Measurements from ENCODE around the gene DNAJC19.
"Not testable (repeated sequence)": the region's sequence is repeated elsewhere in the genome, so short reads cannot be mapped to it uniquely, and the experiment has no call there.

Gene DNAJC19

DNA sequence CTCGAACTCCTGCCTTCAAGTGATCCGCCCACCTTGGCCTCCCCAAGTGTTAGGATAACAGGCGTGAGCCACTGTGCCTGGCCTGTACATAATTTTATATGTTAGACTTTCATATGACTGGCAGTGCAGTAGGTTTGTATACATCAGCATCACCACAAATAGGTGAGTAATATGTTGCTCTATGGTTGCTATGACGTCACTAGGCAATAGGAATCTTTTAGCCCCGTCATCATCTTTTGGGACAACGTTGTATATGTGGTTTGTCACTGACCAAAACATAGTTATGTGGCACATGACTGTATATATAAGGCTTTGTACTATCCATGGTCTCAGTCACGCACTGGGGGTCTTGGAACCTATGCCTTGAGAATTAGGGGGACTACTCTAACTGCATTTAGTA is 17.0 kb upstream of the DNAJC19 start:
- Histone ChIP-seq H2AFZ (ENCODE audit: low read depth, low read length) (no peak overlapping the region), H3K27me3 (ENCODE audit: insufficient read depth, low read length, poor library complexity) (no peaks in the 10 kb centered on the region), H3K36me3 (ENCODE audit: insufficient read depth, low read length) (no peaks in the 10 kb centered on the region), H3K27ac (ENCODE audit: low read length) (no peak overlapping the region), H3K79me2 (ENCODE audit: insufficient read depth, low read length) (no peaks in the 10 kb centered on the region), H4K20me1 (ENCODE audit: insufficient read depth, low read length) (no peaks in the 10 kb centered on the region), H3K4me3 (ENCODE audit: low read depth in 1 of 2, low read length in 2 of 2) (no peak overlapping the region), H3K9ac (ENCODE audit: low read depth, low read length) (no peak overlapping the region), H3K4me1 (ENCODE audit: insufficient read depth, low read length) (no peaks in the 10 kb centered on the region), H3K4me2 (ENCODE audit: insufficient read depth, low read length) (no peak overlapping the region), H3K9me3 (ENCODE audit: insufficient read depth, low read length, severe bottlenecking) (no peaks in the 10 kb centered on the region)
- DNase-seq: no peak
- no peak for TF ChIP-seq EZH2 (IDR thresholded peaks at IDR 0.05; ENCODE audit: borderline replicate concordance, low read depth, low read length, severe bottlenecking)
- TF ChIP-seq, protein P1, sequence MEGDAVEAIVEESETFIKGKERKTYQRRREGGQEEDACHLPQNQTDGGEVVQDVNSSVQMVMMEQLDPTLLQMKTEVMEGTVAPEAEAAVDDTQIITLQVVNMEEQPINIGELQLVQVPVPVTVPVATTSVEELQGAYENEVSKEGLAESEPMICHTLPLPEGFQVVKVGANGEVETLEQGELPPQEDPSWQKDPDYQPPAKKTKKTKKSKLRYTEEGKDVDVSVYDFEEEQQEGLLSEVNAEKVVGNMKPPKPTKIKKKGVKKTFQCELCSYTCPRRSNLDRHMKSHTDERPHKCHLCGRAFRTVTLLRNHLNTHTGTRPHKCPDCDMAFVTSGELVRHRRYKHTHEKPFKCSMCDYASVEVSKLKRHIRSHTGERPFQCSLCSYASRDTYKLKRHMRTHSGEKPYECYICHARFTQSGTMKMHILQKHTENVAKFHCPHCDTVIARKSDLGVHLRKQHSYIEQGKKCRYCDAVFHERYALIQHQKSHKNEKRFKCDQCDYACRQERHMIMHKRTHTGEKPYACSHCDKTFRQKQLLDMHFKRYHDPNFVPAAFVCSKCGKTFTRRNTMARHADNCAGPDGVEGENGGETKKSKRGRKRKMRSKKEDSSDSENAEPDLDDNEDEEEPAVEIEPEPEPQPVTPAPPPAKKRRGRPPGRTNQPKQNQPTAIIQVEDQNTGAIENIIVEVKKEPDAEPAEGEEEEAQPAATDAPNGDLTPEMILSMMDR (IDR thresholded peaks at IDR 0.05; ENCODE audit: borderline replicate concordance, extremely low read depth, low read length, poor library complexity, severe bottlenecking): no peak
- no peak for ATAC-seq (ENCODE audit: insufficient read depth, low read depth)

DNA sequence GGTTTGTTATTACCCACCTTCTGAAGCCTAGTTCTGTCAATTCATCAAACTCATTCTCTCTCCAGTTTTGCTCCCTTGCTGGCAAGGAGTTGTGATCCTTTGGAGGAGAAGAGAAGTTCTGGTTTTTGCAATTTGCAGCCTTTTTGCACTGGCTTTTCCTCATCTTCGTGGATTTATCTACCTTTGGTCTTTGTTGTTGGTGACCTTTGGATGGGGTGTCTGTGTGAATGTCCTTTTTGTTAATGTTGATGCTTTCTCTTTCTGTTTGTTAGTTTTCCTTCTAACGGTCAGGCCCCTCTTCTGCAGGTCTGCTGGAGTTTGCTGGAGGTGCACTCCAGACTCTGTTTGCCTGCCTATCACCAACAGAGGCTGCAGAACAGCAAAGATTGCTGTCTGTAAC is 13.9 kb upstream of the DNAJC19 start:
- H3K4me1 ChIP-seq (ENCODE audit: insufficient read depth, low read length); H3K9ac ChIP-seq (ENCODE audit: low read depth, low read length); DNase-seq; H3K27ac ChIP-seq (ENCODE audit: low read length); H3K4me2 ChIP-seq (ENCODE audit: insufficient read depth, low read length); H3K36me3 ChIP-seq (ENCODE audit: insufficient read depth, low read length); H3K79me2 ChIP-seq (ENCODE audit: insufficient read depth, low read length); ATAC-seq (ENCODE audit: insufficient read depth, low read depth); H2AFZ ChIP-seq (ENCODE audit: low read depth, low read length); H3K27me3 ChIP-seq (ENCODE audit: insufficient read depth, low read length, poor library complexity); H4K20me1 ChIP-seq (ENCODE audit: insufficient read depth, low read length); H3K4me3 ChIP-seq (ENCODE audit: low read depth in 1 of 2, low read length in 2 of 2); H3K9me3 ChIP-seq (ENCODE audit: insufficient read depth, low read length, severe bottlenecking): not testable (repeated sequence)

DNA sequence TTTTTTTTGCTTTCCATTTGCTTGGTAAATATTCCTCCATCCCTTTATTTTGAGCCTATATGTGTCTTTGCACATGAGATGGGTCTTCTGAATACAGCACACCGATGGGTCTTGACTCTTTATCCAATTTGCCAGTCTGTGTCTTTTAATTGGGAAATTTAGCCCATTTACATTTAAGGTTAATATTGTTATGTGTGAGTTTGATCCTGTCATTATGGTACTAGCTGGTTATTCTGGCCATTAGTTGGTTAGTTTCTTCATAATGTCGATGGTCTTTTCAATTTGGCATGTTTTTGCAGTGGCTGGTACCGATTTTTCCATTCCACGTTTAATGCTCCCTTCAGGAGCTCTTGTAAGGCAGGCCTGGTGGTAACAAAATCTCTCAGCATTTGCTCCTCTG is 12.8 kb upstream of the DNAJC19 start:
- H3K27me3 ChIP-seq (ENCODE audit: insufficient read depth, low read length, poor library complexity); DNase-seq; H3K4me3 ChIP-seq (ENCODE audit: low read depth in 1 of 2, low read length in 2 of 2); ATAC-seq (ENCODE audit: insufficient read depth, low read depth); H2AFZ ChIP-seq (ENCODE audit: low read depth, low read length); H3K4me1 ChIP-seq (ENCODE audit: insufficient read depth, low read length); H3K36me3 ChIP-seq (ENCODE audit: insufficient read depth, low read length); H4K20me1 ChIP-seq (ENCODE audit: insufficient read depth, low read length); H3K9ac ChIP-seq (ENCODE audit: low read depth, low read length); H3K27ac ChIP-seq (ENCODE audit: low read length); H3K79me2 ChIP-seq (ENCODE audit: insufficient read depth, low read length); H3K4me2 ChIP-seq (ENCODE audit: insufficient read depth, low read length); H3K9me3 ChIP-seq (ENCODE audit: insufficient read depth, low read length, severe bottlenecking): not testable (repeated sequence)

DNA sequence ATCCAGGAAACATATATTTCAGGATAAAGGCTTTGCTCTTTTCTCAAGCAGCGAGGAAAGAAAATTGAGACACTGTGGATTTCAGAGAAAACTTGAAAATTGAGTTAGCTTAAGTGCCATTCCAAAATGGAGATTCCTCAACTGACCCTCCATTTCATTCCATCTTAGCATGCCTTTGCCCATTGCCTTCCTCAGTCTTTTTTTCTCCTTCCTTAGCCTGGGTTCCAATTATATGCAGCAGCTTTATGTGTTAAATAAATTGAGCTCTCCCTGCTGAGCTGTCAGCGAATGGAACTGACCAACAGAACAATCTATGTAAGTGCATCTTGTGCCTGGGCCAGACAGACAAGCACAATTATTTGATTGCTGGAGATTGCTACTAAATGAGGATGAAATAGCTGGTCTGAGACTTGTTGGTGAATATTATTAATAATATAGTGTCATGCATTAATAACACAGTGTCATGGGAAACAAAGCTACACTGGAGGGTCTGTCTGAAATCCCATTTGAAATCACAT is 6.9 kb upstream of the DNAJC19 start:
- no peaks in the 10 kb centered on the region for H3K9me3 ChIP-seq (ENCODE audit: insufficient read depth, low read length, severe bottlenecking)
- no peak overlapping the region for H3K9ac ChIP-seq (ENCODE audit: low read depth, low read length)
- no peaks in the 10 kb centered on the region for H3K36me3 ChIP-seq (ENCODE audit: insufficient read depth, low read length)
- peaks cover 5% of the 10 kb centered on the region for H3K27me3 ChIP-seq (ENCODE audit: insufficient read depth, low read length, poor library complexity)
- TF ChIP-seq EZH2 (IDR thresholded peaks at IDR 0.05; ENCODE audit: borderline replicate concordance, low read depth, low read length, severe bottlenecking): no peak
- TF ChIP-seq, protein P1 (IDR thresholded peaks at IDR 0.05; ENCODE audit: borderline replicate concordance, extremely low read depth, low read length, poor library complexity, severe bottlenecking): no peak
- no peak overlapping the region for H3K4me2 ChIP-seq (ENCODE audit: insufficient read depth, low read length)
- no peak overlapping the region for H3K27ac ChIP-seq (ENCODE audit: low read length)
- no peak overlapping the region for H2AFZ ChIP-seq (ENCODE audit: low read depth, low read length)
- no peaks in the 10 kb centered on the region for H4K20me1 ChIP-seq (ENCODE audit: insufficient read depth, low read length)
- ATAC-seq (ENCODE audit: insufficient read depth, low read depth) (no peak), DNase-seq (no peak)
- H3K4me1 ChIP-seq (ENCODE audit: insufficient read depth, low read length): no peaks in the 10 kb centered on the region
- no peaks in the 10 kb centered on the region for H3K79me2 ChIP-seq (ENCODE audit: insufficient read depth, low read length)
- H3K4me3 ChIP-seq (ENCODE audit: low read depth in 1 of 2, low read length in 2 of 2): no peak overlapping the region

Measured in DND-41 (cell line).